Left lung (tissue), 10 donors: ENCODE results near the gene CCDC171. TPM values are rescaled to one million over a fixed set of nuclear protein-coding genes. Genes with fewer than 3 reads are reported as not detected.

Experiments used
- ATAC-seq: fragments of 200-7000 bp; cut with Tn5 transposase; one replicate; pipeline ENCODE4 v1.9.1; 2020; ENCODE audit warnings: moderate library complexity
- DNase-seq, 4 donors: peaks; one replicate each; pipeline ENCODE4 v3.0.0-alpha.2; 2013 to 2020
- H3K27ac ChIP-seq, 2 donors: fragments of 200-600 bp; sonication (generic) in 1 of 2; one replicate each; pipeline versions ENCODE4 v1.5.0 to v1.8.0; 2020 to 2021
- H3K27me3 ChIP-seq, 2 donors: fragments of 200-600 bp; sonication (generic) in 1 of 2; one replicate each; pipeline versions ENCODE4 v1.5.0 to v1.8.0; 2020 to 2021
- H3K36me3 ChIP-seq, 2 donors: fragments of 200-600 bp; sonication (generic) in 1 of 2; one replicate each; pipeline versions ENCODE4 v1.5.0 to v1.8.0; 2020 to 2021
- H3K4me1 ChIP-seq, 2 donors: fragments of 200-600 bp; one replicate each; pipeline ENCODE4 v1.8.0; 2021
- H3K4me3 ChIP-seq, 2 donors: fragments of 200-600 bp; sonication (generic) in 1 of 2; one replicate each; pipeline versions ENCODE4 v1.5.0 to v1.8.0; 2020 to 2021; ENCODE audit warnings: mild to moderate bottlenecking in 1 of 2
- H3K9me3 ChIP-seq, 2 donors: fragments of 200-600 bp; sonication (generic) in 1 of 2; one replicate each; pipeline versions ENCODE4 v1.5.0 to v1.8.0; 2020 to 2021
- CTCF ChIP-seq, 2 donors: fragments of 200-600 bp; sonication (generic) in 1 of 2; IDR thresholded peaks; one replicate each; pipeline versions ENCODE4 v1.5.0 to v1.8.0; 2021; ENCODE audit warnings: antibody characterized with exemption in 2 of 2
- intact Hi-C, 2 donors: fragments of 100-400 bp; cut with DNase I; formaldehyde crosslinking; loops; one replicate each; pipeline versions ENCODE4 v1.11.2 to v1.14.2; 2022
- polyA plus RNA-seq, 6 donors: library from polyadenylated mRNA; unstranded; fragments of 120-200 nt; gene quantifications; one replicate each; pipeline ENCODE4 v1.2.1, GENCODE V29; 2013; ENCODE audit not compliant: insufficient read length in 6 of 6
- total RNA-seq, 2 donors: library from RNA; stranded (reverse); fragmentation: NEBNext Ultra II Directional; extraction: Animal tissue kit (Norgen Biotek cat#: 25700); gene quantifications; one replicate each; pipeline ENCODE4 v1.2.1, GENCODE V29; 2021
- donor health status: DM: no; HTN: yes; CAD: no.
- donor health status: DM: no; HTN: no; CAD: no.

Gene CCDC171
- total and polyA plus RNA-seq, 8 donors: 2.0 to 11.2 (median 10.0) TPM

GRCh38 chr9:15641291-15641690, 88.4 kb downstream of the CCDC171 start:
- Histone ChIP-seq H3K4me3 (no peak overlapping the region), H3K27me3 (no peaks in the 10 kb centered on the region), H3K27ac (no peak overlapping the region), H3K36me3 (no peaks in the 10 kb centered on the region), H3K4me1 (no peaks in the 10 kb centered on the region), H3K9me3 (no peaks in the 10 kb centered on the region)
- ATAC-seq: no peak
- no peak for TF ChIP-seq CTCF (IDR thresholded peaks at IDR 0.05)
- intact Hi-C loops: no loop called here
- DNase-seq: peak in 2 of 4 donors; percentile 43 to 47

GRCh38 chr9:15642369-15642962, 89.6 kb downstream of the CCDC171 start:
- no peaks in the 10 kb centered on the region for H3K4me1 ChIP-seq
- H3K27ac ChIP-seq: no peak overlapping the region
- peak in 1 of 2 donors; percentile 59 for TF ChIP-seq CTCF (IDR thresholded peaks at IDR 0.05)
- H3K27me3 ChIP-seq: no peaks in the 10 kb centered on the region
- H3K4me3 ChIP-seq: no peak overlapping the region
- DNase-seq (peak in 1 of 4 donors; percentile 55), ATAC-seq (peak; percentile 58)
- no peaks in the 10 kb centered on the region for H3K9me3 ChIP-seq
- intact Hi-C loops: no loop called here
- H3K36me3 ChIP-seq: no peaks in the 10 kb centered on the region

- H3K9me3 ChIP-seq: peaks cover 0 to 4% of the 10 kb centered on the region in 2 donors
- TF ChIP-seq CTCF (IDR thresholded peaks at IDR 0.05): no peak
- no peaks in the 10 kb centered on the region for H3K4me1 ChIP-seq
- DNase-seq (no peak), ATAC-seq (no peak)
- H3K4me3 ChIP-seq: no peak overlapping the region
- H3K36me3 ChIP-seq: no peaks in the 10 kb centered on the region
- no peaks in the 10 kb centered on the region for H3K27me3 ChIP-seq
- intact Hi-C loops: no loop called here
- H3K27ac ChIP-seq: no peak overlapping the region
Observed at GRCh38 chr9:15670246-15670645, 117.4 kb downstream of the CCDC171 start.

GRCh38 chr9:15670894-15671293, 118.1 kb downstream of the CCDC171 start:
- no peak overlapping the region for H3K27ac ChIP-seq
- TF ChIP-seq CTCF (IDR thresholded peaks at IDR 0.05): no peak
- intact Hi-C loops: no loop called here
- H3K9me3 ChIP-seq: peaks cover 0 to 4% of the 10 kb centered on the region in 2 donors
- no peak overlapping the region for H3K4me3 ChIP-seq
- DNase-seq (no peak), ATAC-seq (no peak)
- no peaks in the 10 kb centered on the region for H3K4me1 ChIP-seq
- no peaks in the 10 kb centered on the region for H3K36me3 ChIP-seq
- no peaks in the 10 kb centered on the region for H3K27me3 ChIP-seq

- H3K27ac ChIP-seq: no peak overlapping the region
- no peak for TF ChIP-seq CTCF (IDR thresholded peaks at IDR 0.05)
- no peak for ATAC-seq
- no peaks in the 10 kb centered on the region for H3K4me1 ChIP-seq
- H3K36me3 ChIP-seq: no peaks in the 10 kb centered on the region
- peaks cover 0 to 8% of the 10 kb centered on the region in 2 donors for H3K9me3 ChIP-seq
- DNase-seq: no peak
- no peak overlapping the region for H3K4me3 ChIP-seq
- intact Hi-C loops: no loop called here
- no peaks in the 10 kb centered on the region for H3K27me3 ChIP-seq
Observed at GRCh38 chr9:15693701-15694100, 140.9 kb downstream of the CCDC171 start.
